Karpas-422 (cell line): ENCODE measurements around the gene KCTD16. TPM values are rescaled to one million over a fixed set of nuclear protein-coding genes. Genes with fewer than 3 reads are reported as not detected.

Source experiments
- DNase-seq: peaks from one replicate; pipeline ENCODE4 v3.0.0-alpha.2; 2015
- H2AFZ ChIP-seq: fragments of 200-600 bp; sonication (generic); 2 replicates; pipeline ENCODE4 v1.6.1; 2014; ENCODE audit warnings: antibody characterized with exemption, low read length, mixed read lengths
- H3K27ac ChIP-seq: fragments of 200-600 bp; sonication (generic); 2 replicates; pipeline ENCODE4 v1.5.1; 2014; ENCODE audit warnings: mild to moderate bottlenecking, low read length, moderate library complexity
- H3K27me3 ChIP-seq: fragments of 200-600 bp; sonication (generic); 2 replicates; pipeline ENCODE4 v1.6.1; 2014; ENCODE audit warnings: low read length, mixed read lengths
- H3K36me3 ChIP-seq: fragments of 200-600 bp; sonication (generic); 2 replicates; pipeline ENCODE4 v1.6.1; 2014; ENCODE audit warnings: low read length, mixed read lengths; ENCODE audit not compliant: insufficient read depth
- H3K4me1 ChIP-seq: fragments of 200-600 bp; sonication (generic); 2 replicates; pipeline ENCODE4 v1.6.1; 2014; ENCODE audit warnings: mild to moderate bottlenecking, low read length, mixed read lengths
- H3K4me2 ChIP-seq: fragments of 200-600 bp; sonication (generic); 2 replicates; pipeline ENCODE4 v1.6.1; 2014; ENCODE audit warnings: low read length, low read depth, mild to moderate bottlenecking; ENCODE audit not compliant: poor library complexity, severe bottlenecking
- H3K4me3 ChIP-seq: fragments of 200-600 bp; sonication (generic); 2 replicates; pipeline ENCODE4 v1.5.1; 2014; ENCODE audit warnings: mild to moderate bottlenecking, antibody characterized with exemption, low read length, mixed read lengths
- H3K79me2 ChIP-seq: fragments of 200-600 bp; sonication (generic); 2 replicates; pipeline ENCODE4 v1.6.1; 2014; ENCODE audit warnings: mild to moderate bottlenecking, low read length, mixed read lengths
- H3K9ac ChIP-seq: fragments of 200-600 bp; sonication (generic); 2 replicates; pipeline ENCODE4 v1.6.0; 2014; ENCODE audit warnings: low read length
- H3K9me2 ChIP-seq: fragments of 200-600 bp; sonication (generic), shearing (Covaris generic); replicated peaks from 2 replicates; pipeline ENCODE4 v1.6.0; 2014; ENCODE audit warnings: mild to moderate bottlenecking, low read length, moderate library complexity; ENCODE audit not compliant: insufficient read depth
- H3K9me3 ChIP-seq: fragments of 300-700, 200-600 bp; sonication (generic); 2 replicates; pipeline ENCODE4 v1.6.1; 2014; ENCODE audit warnings: low read length, mixed read lengths
- H4K20me1 ChIP-seq: fragments of 200-600 bp; sonication (generic); 2 replicates; pipeline ENCODE4 v1.6.1; 2014; ENCODE audit warnings: mild to moderate bottlenecking, antibody characterized with exemption, low read length, low read depth; ENCODE audit not compliant: insufficient read depth
- total RNA-seq: library from RNA; depleted of rRNA; stranded (reverse); fragments of >200 nt; shearing (Covaris generic); gene quantifications from 2 replicates; pipeline ENCODE4 v1.2.3, GENCODE V29; 2014; ENCODE audit warnings: low replicate concordance

The KCTD16 gene
- total RNA-seq, 1 experiment from 2014 or later = 0.11 TPM

DNA sequence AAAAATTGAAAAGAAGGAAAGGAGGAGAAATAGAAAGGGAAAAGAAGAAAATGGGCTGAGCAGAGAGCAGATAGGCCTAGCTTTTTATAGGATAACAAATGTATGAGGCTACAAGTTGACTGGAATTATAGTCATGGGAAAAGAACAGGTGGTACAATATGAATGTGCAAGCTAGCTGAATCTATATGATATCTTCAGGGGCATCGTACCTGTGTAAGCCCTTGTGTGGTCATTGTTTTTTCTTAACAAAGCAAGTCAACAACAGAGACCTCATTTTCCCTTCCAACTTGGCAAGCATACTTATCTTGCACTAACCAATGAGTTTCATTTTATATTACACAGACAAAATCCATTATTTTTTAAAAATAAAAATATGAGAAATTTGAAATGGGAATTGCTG is 259.2 kb downstream of the KCTD16 start:
- Histone ChIP-seq H3K9me2 (no peaks in the 10 kb centered on the region), H3K27me3 (no peaks in the 10 kb centered on the region), H3K4me1 (no peaks in the 10 kb centered on the region), H3K4me2 (no peak overlapping the region), H4K20me1 (no peaks in the 10 kb centered on the region), H3K9me3 (no peaks in the 10 kb centered on the region), H2AFZ (no peak overlapping the region), H3K9ac (no peak overlapping the region), H3K27ac (no peak overlapping the region), H3K4me3 (no peak overlapping the region), H3K79me2 (no peaks in the 10 kb centered on the region), H3K36me3 (no peaks in the 10 kb centered on the region)
- no peak for DNase-seq

DNA sequence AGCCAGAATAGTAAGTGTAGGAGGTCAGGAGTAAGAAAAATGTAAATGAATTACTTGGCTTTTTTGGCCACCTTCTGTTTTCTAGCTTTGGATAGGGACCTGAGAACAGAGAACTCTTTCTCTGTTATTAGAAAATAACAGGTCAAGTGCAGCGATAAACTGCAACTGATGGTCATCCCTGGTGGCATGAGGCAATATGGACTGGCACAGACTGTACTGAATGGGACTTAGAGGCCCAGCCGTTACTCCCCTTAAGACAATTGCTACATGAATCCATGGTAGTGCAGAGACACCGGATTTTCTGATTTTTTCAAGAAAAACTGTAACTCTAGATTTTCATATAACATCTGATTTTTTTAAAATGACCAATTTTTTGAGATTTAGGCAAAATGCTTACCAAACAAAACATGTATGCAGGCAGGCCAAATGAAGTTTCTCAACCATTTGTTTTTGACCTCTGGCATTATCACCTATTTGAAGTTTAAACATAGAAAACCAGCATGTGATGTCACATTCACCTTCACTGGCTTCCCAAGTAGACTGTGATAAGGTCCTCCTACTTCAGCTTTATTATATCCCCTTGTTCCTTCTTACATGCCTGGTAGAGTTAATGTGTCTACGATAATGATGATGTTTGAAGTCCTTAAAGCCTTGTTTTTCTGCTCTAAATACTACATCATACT is 262.6 kb downstream of the KCTD16 start:
- no peaks in the 10 kb centered on the region for H3K27me3 ChIP-seq
- no peak overlapping the region for H3K9ac ChIP-seq
- H3K79me2 ChIP-seq = no peaks in the 10 kb centered on the region
- H4K20me1 ChIP-seq = no peaks in the 10 kb centered on the region
- DNase-seq = no peak
- H3K9me2 ChIP-seq = no peaks in the 10 kb centered on the region
- H3K27ac ChIP-seq = no peak overlapping the region
- H3K4me1 ChIP-seq = no peaks in the 10 kb centered on the region
- no peaks in the 10 kb centered on the region for H3K9me3 ChIP-seq
- H3K4me3 ChIP-seq = no peak overlapping the region
- H2AFZ ChIP-seq = no peak overlapping the region
- no peaks in the 10 kb centered on the region for H3K36me3 ChIP-seq
- H3K4me2 ChIP-seq = no peak overlapping the region

DNA sequence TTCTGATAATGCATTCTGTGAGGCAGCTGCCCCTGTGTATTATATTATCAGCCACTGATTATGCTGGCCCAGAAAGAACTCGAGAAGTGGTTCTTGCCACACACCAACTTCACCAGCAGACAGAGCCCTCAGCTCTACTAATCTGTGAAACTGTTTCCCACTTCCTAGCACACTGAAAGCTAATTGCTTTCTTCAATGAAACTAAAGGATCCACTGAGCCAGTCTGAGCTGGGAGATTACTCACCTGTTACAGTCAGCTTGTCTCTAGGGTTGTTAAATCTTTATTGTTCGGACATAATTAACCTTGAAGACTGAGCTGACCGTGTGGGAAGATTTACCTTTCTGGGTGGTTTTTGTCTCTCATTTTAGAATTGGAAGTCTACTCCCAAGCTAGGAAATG is 263.2 kb downstream of the KCTD16 start:
- Histone ChIP-seq H2AFZ (no peak overlapping the region), H3K36me3 (no peaks in the 10 kb centered on the region), H3K4me2 (no peak overlapping the region), H3K4me3 (no peak overlapping the region), H3K9me2 (no peaks in the 10 kb centered on the region), H4K20me1 (no peaks in the 10 kb centered on the region), H3K9ac (no peak overlapping the region), H3K27ac (no peak overlapping the region), H3K79me2 (no peaks in the 10 kb centered on the region), H3K27me3 (no peaks in the 10 kb centered on the region), H3K4me1 (no peaks in the 10 kb centered on the region), H3K9me3 (no peaks in the 10 kb centered on the region)
- no peak for DNase-seq

DNA sequence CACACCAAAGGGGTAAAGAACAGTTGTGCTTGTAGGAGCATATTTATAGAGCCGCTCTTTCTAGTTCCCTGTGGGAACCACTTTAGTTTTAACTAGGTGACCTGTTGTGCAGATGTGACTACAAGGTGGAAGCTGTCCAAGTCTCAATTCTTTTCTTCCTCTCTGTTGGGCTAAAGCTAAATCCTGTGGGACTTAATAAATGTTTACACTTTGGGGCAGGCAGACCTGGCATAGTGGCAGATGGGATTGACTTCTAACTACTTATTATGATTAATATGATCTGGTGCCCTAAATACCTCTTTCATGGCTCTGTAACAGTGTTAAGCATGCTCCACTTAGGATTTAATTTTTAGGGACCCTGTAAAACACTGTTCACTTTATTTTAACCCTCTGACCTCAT is 265.3 kb downstream of the KCTD16 start:
- Histone ChIP-seq H3K79me2 (no peaks in the 10 kb centered on the region), H2AFZ (no peak overlapping the region), H3K4me3 (no peak overlapping the region), H3K9ac (no peak overlapping the region), H3K9me2 (no peaks in the 10 kb centered on the region), H3K27me3 (no peaks in the 10 kb centered on the region), H4K20me1 (no peaks in the 10 kb centered on the region), H3K27ac (no peak overlapping the region), H3K4me2 (no peak overlapping the region), H3K36me3 (no peaks in the 10 kb centered on the region), H3K4me1 (no peaks in the 10 kb centered on the region), H3K9me3 (no peaks in the 10 kb centered on the region; the same call in 1 of the 2 replicates)
- DNase-seq = no peak

DNA sequence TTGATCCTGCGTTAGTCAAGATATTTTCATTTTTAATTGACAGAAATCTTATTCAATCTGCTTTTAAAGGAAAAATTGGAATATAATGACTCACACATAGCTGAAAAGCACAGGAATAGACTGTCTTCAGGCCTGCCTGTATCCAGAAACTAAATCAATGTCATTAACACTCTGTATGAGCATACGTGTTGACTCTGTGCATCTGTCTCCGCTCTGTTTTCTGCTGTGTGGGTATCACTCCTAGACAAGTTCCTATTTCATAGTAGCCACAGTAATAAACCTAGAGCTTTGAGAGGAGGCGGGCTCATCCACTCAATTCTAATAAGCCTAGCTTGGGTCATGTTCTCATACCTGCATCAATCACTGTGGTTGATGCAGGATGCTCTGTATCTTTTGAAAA is 267.6 kb downstream of the KCTD16 start:
- no peak overlapping the region for H3K4me2 ChIP-seq
- no peaks in the 10 kb centered on the region for H3K4me1 ChIP-seq
- no peak overlapping the region for H3K4me3 ChIP-seq
- H3K27ac ChIP-seq = no peak overlapping the region
- no peak for DNase-seq
- H3K36me3 ChIP-seq = no peaks in the 10 kb centered on the region
- no peak overlapping the region for H3K9ac ChIP-seq
- peaks cover 3% of the 10 kb centered on the region; the same call in 1 of the 2 replicates for H3K9me3 ChIP-seq
- H4K20me1 ChIP-seq = no peaks in the 10 kb centered on the region
- no peak overlapping the region for H2AFZ ChIP-seq
- no peaks in the 10 kb centered on the region for H3K9me2 ChIP-seq
- no peaks in the 10 kb centered on the region for H3K79me2 ChIP-seq
- no peaks in the 10 kb centered on the region for H3K27me3 ChIP-seq

DNA sequence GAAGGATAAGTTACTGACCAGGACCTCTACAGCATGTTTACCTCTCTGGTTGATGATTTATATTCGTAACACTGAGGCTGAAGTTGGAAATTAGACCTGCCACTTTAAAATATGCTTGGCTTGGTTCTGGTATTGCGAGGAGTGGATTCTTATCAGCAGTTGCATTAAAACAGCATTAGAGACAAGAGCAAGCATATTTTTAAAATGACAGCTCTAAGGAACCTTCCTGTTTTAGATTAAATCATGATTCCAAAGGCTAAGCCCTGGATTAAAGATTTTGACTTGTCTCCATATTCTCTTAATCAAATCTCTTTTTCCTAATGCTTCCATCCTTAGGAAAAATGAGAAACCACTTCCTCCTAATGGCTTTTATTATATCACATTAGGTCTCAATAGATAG is 277.8 kb downstream of the KCTD16 start:
- Histone ChIP-seq H3K4me1 (no peaks in the 10 kb centered on the region), H3K9me3 (no peaks in the 10 kb centered on the region), H3K79me2 (no peaks in the 10 kb centered on the region), H3K36me3 (no peaks in the 10 kb centered on the region), H3K4me3 (no peak overlapping the region), H3K9me2 (no peaks in the 10 kb centered on the region), H4K20me1 (no peaks in the 10 kb centered on the region), H3K27me3 (no peaks in the 10 kb centered on the region), H3K27ac (no peak overlapping the region), H2AFZ (no peak overlapping the region), H3K4me2 (no peak overlapping the region), H3K9ac (no peak overlapping the region)
- no peak for DNase-seq

DNA sequence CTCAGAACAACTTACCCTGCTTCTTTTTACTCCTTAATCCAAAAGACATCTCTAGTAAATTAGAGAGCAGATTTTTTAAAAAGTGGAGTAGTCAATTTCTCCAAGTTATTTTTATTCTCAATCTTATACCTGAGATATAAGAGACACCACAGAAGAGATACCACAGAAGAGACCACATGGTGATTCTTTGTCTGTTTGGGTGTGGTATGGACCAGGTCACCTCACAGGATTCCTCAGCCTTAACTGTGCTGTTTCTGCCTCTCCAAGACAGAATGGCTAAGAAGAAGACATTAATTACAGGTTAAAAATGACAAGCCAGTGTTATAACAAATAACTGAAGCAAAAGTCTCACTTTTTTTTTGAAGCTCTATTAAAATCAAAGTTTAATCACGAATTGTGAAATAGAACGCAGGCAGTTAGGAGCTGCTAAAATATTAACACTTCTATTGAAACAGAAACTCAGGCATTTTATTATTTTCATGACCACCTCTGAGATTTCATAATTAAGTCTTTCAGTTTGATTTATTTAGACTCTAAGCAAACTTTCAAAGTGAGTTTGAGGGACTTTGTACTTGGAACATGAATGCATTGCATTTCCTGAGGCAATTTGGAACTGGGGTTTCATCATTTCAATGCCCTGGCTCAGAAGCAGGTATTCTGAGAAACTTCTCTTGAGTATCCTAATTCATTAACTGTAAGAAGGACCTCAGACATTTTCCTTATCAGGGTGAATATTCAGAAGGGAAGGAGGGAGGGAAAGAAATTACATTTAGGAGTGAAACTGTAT is 280.7 kb downstream of the KCTD16 start:
- no peaks in the 10 kb centered on the region for H3K9me2 ChIP-seq
- H2AFZ ChIP-seq = no peak overlapping the region; the same call in 1 of the 2 replicates
- no peak overlapping the region for H3K27ac ChIP-seq
- no peak overlapping the region for H3K4me3 ChIP-seq
- no peaks in the 10 kb centered on the region for H3K79me2 ChIP-seq
- no peaks in the 10 kb centered on the region for H3K9me3 ChIP-seq
- H3K4me2 ChIP-seq = no peak overlapping the region
- no peaks in the 10 kb centered on the region for H3K36me3 ChIP-seq
- DNase-seq = no peak
- H3K9ac ChIP-seq = no peak overlapping the region
- H4K20me1 ChIP-seq = no peaks in the 10 kb centered on the region
- H3K27me3 ChIP-seq = no peaks in the 10 kb centered on the region
- no peaks in the 10 kb centered on the region for H3K4me1 ChIP-seq

DNA sequence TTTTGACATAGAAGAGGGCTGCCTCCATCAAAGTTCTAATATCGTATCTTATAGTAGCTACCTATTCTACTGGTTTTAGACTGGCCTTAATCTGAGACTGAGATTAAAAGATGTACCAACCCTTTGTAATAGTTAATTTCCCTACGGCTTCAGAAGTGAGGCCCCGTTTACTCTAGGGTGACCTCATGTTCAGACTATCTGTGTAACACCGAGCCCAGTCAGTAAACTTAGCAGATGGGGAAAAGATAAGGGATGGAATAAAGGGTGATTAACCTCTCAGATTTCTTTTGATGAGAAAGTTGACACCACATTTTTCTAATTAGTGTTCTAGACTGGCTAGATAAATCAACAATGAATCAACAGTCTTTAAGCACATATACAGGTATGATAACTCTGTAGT is 283.1 kb downstream of the KCTD16 start:
- Histone ChIP-seq H2AFZ (no peak overlapping the region), H3K4me2 (no peak overlapping the region), H3K4me1 (no peaks in the 10 kb centered on the region), H3K36me3 (no peaks in the 10 kb centered on the region), H4K20me1 (no peaks in the 10 kb centered on the region), H3K27me3 (no peaks in the 10 kb centered on the region), H3K9me2 (no peaks in the 10 kb centered on the region), H3K27ac (no peak overlapping the region), H3K4me3 (no peak overlapping the region), H3K79me2 (no peaks in the 10 kb centered on the region), H3K9ac (no peak overlapping the region), H3K9me3 (no peaks in the 10 kb centered on the region)
- DNase-seq = no peak
